T-helper 1 cell (primary cell): Measurements from ENCODE around the gene PRR35.
A peak's percentile ranks its signal among the peaks of the same experiment; 100 is the strongest.

Source experiments
- DNase-seq, 5 donors: peaks; one replicate each; pipeline ENCODE4 v3.0.0-alpha.2; 2012 to 2020

Gene PRR35

DNA sequence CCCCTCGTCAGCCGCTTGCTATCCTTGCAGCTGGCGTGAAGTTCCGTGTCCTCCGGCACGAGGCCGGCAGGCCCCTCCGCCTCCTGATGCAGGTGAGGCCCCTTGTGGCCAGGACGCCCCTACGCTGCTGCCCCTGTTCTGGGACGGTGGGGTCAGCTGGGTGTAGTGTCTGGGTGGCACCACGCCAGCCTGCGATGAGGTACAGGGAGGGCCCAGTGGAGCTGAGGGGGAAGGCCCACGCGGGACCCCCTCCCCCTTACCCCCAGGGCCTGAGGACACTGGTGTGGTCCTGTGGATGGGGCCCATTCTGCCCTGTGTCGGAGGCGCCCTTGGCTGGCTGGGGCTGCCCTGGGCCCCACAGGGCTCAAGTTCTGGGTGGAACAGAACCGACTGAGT lies 22.0 kb downstream of the PRR35 start:
- DNase-seq, result no peak

DNA sequence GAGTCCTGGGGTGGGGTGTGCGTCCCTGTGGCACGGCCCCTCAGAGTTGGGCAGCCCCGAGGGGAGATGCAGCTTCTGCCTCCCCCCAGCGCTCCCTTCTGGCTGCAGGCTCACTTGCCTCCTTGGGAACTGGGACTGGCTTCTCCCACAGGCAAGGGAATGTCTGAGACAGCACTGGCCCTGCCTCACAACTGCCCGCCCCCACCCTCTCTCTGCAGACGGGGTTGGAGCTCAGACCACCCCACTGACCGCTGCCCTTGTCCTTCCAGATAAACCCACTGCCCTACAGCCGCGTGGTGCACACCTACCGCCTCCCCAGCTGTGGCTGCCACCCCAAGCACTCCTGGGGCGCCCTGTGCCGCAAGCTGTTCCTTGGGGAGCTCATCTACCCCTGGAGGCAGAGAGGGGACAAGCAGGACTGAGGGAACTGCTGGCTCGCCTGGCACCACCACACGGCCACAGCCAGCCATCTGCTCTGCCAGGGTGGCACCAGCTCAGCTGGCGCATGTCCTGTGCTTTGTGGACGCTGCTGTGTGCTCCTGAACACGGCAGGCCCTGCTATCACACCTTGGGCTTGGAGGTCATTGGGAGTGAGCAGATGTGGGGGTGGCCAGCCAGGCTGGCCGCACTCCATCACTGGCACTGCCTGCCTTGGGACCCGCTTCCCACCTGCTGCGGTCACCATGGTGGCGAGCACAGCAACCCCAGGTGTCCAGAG lies 22.6 kb downstream of the PRR35 start:
- DNase-seq, result no peak

DNA sequence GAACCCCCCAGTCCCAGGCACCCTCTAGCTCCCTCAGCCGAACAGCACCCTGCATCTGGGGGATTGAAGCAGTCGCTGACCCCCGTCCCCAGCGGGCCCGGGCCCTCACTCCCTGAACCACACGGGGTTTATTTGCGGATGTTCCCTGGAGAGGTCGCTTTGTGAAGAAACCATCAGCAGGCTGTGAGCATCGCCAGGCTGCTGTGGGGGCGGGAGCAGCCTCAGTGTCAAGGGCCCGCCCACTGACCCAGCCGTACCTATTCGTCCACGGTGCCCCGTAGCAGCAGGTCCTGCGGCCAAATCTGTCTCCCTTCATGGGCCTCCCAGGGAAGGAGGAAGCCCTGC lies 23.2 kb downstream of the PRR35 start:
- no peak for DNase-seq

DNA sequence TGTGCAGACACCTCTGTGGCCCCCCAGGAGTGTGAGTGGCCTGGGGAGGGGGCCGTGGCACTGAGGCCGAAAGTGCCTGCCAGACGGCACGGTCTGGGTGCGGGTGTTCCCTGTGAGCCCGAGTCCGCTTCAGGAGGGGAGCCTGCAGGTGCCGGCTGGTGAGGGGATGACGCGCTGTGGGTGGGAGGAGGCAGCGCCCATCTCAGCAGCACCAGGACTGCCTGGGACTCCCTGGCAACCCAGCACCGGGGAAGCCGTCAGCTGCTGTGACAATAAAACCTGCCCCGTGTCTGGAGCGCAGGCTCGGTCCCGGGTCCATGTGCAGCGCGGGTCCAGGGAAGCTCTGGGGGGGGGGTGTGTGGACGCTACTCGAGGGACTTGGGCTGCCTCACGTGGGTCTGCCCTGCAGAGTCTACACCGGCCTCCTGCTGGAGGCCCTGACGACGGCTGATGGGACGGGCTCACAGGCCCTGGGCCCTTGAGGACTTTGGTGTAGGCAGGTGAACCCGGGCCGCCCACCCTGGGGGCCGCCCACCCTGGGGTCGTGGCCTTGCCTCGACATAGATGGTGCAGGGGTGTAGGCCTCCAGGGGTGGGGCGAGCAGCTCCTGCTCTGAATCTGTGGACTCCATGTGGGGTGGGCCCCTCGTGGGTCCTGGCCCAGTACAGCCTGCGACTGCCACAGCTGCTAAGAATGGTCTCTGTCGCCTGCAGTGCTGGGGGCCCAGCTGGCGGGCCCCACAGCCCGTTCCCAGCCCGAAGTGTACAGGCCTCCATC lies 23.8 kb downstream of the PRR35 start:
- no peak for DNase-seq

DNA sequence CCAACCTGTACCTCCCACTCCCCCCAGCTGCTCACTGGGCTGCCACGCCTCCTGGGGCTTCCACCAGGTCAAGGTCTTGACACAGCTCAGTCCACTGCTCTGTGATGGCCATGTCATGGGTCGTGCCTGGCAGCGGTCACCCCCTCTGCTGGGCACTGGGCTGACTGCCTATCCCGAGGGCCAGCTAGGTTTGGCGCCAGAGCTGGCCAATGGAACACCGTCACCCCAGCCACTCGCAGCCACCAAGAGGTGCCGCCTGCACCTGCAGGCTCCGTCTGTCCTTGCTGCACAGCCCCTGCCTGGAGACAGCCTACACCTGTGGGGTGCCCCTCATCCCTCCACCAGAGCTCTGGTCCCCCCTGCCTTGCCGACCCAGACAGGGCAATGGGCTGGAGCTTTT lies 25.2 kb downstream of the PRR35 start:
- no peak for DNase-seq

DNA sequence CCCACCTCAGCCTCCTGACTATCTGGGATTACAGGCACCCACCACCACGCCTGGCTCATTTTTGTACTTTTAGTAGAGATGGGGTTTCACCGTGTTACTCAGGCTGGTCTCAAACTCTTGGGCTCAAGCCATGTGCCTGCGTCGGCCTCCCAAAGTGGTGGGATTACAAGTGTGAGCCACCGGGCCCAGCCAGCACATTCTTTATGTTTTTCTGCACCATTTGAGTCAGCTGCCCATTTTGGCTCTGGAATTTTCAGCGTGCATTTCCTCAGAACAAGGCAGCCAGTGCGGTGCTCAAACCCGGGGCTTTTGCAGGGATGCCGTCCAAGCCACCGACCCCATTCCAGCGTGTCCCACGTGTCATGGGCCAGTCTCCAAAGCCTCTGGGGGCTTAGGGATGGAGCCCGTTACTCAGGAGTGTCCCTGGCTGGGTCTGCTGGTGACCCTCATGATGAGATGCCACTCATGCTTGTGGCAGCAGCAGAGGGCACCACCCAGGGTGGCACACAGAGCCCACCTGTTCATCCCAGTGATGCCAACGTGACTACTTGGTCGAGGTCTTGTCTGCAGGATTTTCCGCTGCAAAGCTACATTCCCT lies 26.0 kb downstream of the PRR35 start:
- DNase-seq, result no peak

DNA sequence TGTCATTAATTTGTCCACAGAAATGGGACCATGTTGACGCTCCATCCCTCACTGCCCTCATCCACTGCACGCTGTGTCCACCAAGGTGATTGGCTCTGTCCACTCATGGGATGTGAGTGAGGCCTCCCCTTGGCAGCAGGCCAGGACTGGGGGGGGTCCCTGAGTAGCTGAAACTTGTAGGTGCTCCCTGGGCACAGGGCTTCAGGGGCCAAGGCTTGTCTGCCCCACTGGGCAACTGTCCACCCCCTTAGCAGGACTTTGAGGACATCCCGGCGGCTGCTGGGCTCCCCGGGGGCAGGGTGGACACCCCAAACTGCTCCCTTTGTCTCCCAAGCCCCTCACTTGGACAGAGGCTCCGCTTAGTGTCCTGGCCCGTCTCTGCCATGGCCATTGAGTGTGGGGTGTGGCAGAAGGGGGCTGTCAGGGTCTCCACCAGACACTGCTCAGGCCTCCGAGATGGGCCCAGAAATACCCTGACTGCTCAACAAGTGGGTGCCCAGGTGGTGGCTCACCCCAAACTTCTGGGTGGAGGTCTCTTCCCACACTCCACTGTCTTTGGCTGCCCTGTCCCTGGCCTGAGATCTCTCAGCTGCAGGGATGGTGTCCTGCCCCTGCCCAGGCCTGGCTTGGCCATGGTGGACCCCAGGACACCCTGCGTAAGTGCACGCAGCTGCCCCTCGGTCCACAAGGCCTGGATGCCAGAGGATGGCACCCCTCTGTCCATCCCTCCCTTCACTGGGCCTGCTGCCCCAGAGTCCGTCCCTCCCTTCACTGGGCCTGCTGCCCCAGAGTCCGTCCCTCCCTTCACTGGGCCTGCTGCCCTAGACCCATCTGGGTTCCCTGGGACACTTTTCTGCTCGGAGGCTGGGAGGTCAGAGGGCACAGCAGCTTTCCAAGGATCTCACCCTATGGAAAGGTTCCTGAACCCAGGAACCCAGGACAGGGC lies 26.7 kb downstream of the PRR35 start:
- no peak for DNase-seq

DNA sequence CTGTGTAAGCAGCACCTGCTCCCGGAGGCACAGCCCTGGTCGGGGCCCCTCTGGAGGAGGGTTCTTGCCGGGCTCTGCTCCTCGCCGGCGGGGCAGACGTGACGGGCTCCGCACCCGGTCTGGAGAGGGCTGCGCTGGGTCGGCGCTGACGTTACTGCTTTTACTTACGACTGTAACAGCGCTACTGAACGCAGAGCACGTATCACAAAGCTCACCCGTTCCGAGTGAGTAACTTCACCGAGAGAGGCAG lies 28.4 kb downstream of the PRR35 start:
- DNase-seq, result peak; percentile 31 to 69 (median 60)

DNA sequence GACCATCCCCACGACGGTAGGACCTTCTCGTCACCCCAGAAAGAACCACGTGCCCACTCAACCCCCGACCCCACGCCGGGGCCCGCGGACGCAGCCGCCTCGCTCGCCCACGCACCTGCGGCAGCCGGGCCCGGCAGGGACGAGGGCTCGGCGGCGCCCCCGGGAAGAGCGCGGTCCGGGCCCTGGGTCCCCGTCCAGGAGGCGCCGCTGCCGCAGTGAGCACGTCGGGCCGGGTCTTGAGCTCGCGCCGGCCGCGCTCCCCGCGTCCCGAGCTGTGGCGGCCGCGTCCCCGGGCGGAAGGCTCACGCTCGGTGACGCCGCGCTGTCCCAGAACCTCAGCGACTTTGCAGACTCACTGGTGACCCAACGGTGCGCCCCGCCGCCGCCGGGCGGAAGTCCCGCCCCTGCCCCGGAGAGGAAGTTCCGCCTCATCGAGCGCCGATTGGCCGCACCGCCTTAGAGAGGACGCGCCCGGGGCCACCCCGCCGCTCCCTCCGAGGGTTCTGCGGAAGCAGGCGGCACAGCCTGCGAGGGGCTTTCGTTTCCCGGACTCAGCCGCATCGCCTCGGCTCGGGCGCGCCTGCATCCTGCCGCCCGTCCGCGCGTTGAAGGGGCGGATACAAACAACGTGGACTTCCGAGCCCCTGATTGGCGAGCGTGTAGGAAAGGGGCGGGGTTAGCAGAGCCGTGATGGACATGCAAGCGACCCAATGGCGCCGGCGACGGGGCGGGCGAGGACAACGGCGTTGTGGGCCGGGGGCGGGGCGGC lies 28.9 kb downstream of the PRR35 start:
- DNase-seq, result peak; percentile 97 to 98 (median 97)

DNA sequence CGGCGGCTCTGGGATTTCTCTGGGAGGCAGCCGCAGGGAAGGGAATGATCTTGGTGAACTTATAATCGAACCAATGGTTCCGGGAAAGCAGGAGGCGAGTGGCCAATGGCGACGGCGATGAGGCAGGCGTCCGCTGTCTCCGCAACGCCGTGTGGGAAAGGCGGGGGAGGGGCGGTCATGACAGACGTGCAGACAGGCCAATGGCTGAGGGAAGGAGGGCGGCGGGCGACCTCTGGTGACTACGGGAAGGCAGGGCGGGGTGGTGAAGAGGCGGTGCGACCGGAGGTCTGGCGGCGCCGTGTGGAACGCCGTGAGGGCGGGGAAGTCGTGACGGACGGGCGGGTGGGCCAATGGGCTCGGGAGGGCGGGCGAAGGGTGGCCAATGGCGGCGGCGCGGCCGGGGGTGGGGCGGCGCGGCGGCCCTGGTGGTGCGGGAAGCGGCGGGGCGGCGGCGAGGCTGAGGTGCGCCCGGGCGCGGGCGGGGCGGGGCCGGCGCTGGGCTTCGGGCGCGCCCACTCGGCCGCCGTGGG lies 29.5 kb downstream of the PRR35 start, which contains the start of gene RAB40C:
Gene RAB40C (plus strand): TSS at position 409 of the 530 bp plus-strand sequence. CDS start 226 bp downstream, outside the sequence.
- DNase-seq, result peak; percentile 98 to 99 (median 99)

DNA sequence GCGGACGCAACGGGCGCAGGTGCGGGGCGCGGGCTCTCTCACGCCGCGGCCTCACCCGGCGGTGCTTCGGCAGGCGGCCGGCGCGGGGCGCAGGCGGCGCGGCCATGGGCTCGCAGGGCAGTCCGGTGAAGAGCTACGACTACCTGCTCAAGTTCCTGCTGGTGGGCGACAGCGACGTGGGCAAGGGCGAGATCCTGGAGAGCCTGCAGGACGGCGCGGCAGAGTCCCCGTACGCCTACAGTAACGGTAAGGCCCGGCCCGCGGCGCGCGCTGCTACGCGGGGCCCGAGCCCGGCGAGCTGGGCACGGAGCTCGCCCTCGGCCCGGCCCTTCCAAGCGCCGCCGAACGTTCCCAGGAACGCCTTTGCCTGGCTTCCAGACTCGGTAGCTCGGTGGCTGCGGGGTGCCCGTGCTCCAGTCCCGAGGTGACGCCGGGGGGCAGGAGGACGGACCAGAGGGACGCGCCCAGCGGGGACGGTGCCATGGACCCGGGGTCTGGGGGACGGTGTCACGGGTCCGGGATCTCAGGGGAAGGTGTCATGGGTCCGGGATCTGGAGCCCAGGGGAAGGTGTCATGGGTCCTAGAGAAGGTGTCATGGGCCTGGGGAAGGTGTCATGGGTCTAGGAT lies 30.1 kb downstream of the PRR35 start:
- no peak for DNase-seq

DNA sequence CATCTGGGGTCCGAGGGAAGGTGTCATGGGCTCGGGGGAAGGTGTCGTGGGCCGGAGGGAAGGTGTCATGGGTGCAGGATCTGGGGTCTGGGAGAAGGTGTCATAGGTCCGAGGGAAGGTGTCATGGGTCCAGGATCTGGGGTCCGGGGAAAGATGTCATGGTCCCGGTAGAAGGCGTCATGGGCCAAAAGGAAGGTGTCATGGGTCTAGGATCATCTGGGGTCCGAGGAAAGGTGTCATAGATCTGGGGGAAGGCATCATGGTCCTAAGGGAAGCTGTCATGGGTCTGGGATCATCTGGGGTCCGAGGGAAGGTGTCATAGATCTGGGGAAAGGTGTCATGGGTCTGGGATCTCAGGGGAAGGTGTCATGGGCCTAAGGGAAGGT lies 30.6 kb downstream of the PRR35 start:
- no peak for DNase-seq

DNA sequence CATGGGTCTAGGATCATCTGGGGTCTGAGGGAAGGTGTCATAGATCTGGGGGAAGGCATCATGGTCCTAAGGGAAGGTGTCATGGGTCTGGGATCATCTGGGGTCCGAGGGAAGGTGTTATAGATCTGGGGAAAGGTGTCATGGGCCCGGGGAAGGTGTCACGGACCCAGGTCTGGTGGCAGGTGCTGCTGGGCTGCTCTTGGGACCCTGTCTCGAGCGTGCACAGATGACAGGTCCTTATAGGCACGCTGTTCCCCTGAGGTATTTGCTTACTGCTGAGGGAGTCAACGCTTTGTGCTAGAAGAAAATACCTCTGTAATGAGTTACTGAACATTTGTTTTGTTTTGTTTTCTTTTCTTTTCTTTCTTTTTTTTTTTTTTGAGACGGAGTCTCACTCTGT lies 31.0 kb downstream of the PRR35 start:
- no peak for DNase-seq

DNA sequence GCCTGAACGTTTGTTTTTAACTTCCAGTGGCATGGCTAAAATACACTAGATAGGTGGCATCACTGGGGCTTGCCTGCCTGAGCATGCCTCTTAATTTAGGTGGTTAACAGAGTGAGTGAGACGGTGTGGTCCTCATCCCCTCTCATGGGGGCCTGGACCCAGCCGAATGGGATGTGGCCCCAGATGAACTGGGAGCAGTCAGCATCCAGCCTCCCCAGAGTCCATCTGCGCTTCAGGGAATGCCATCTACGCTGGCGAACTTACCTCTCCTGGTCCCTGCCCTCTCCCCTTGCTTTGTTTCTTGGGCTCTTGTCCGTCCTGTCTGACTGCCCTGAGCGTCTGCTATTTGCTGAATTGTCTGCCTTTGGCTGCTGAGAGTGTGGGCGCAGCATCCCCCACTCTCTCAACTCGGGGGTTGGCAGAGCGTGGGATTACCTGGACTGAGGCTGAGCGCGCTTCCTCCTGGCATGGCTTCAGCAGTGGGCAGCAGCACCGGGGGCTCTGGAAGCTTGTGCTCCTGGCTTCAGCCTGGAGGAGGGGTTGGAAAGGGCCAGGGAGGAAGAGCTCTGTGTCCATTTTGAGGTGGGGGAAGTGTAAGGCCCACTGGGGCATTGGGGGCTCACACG lies 31.8 kb downstream of the PRR35 start:
- DNase-seq, result no peak

DNA sequence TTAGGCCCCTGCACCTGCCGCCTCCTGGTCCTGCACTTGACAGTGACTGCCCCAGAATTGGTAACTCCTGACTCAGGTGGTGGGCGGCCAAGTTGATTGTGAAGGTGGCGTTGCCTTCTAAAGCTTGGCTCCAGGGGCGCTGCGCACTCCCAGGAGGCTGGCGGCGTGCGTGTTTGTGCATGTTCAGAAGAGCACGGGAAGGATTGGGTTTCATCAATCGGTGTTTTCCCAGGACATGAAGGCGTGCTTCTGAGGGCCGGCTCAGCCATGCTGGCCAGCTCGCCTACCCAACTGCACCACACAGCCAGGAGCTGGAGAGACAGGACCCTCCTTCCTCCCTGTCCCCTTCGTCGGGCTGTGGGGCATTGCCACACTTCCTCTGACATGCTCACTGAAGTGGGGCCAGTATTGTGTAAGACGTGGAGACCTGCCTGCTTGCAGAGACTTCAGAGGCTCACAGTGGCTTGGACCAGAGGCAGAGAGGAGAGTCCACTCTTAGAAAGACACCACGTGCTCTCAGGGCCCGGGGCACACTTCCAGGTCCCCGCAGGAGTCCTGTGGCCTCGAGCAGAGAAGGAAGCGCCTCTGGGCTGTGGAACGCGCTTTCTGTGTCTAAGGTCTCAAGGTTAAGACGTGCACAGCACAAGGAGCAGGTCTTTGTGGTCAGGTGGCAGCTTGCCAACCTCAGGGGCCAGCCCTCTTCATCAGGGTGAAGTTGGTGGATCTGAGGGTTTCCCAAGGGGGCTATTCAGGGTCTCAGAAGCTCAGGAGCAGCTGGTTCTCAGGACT lies 32.5 kb downstream of the PRR35 start:
- DNase-seq, result no peak

DNA sequence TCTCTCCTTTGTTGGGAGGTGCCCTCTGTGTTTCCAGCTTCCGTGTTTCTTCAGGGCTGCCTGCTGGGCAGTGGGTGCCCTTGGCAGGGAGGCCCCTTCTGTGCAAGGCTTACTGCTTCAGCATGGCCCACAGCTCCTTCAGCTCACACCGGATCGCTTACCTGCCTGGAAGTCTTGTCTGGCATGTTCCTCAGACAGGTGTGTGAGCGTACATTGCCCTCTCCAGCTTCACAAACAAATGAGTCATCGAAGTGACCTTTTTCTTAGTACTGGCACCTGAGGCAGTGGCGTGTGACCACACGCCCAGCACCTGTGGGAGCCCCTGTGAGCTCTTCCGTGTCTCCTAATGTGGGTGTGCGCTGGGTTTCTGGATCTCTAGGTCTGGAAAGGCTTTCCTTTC lies 33.2 kb downstream of the PRR35 start:
- DNase-seq, result no peak

DNA sequence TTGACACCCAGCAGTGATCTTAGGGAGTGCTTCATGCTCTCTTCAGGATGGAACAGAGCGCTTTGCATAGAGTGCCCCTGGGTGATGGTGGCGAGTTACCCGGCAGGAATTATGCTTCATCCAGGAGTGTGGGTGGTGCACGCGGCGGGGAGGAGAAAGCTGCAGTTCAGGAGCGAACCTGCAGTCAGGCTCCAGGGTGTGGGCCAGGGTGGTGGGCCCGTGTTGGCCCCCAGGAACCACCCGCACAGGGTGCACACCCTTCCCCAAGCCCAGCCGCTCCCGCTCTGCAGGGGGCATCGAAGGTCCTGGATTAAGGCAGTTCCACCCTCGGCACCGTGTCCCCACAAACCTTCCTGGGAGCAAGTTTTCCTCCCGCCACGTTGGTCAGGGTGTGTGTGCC lies 33.6 kb downstream of the PRR35 start:
- DNase-seq, result no peak

DNA sequence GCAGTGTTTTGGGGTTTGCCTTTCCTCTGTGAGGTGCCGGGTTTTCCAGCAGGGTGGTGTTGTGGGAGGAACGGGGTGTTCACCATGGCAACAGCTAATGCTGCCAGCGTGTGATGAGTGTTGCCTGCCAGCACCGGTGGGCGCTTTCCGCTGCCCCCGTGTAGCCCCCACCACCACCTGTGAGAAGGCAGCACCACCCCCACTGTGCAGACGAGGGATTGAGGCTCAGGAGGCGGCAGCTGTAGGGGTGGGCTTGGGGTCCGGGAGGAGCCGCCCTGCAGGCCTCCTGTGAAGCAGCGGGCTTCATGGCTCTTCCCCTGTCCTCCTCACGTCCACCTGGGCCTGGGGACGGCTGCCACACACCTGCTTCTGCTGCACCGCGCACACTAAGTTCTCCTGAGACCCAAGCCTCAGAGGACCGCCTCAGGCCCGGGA lies 34.9 kb downstream of the PRR35 start:
- no peak for DNase-seq

DNA sequence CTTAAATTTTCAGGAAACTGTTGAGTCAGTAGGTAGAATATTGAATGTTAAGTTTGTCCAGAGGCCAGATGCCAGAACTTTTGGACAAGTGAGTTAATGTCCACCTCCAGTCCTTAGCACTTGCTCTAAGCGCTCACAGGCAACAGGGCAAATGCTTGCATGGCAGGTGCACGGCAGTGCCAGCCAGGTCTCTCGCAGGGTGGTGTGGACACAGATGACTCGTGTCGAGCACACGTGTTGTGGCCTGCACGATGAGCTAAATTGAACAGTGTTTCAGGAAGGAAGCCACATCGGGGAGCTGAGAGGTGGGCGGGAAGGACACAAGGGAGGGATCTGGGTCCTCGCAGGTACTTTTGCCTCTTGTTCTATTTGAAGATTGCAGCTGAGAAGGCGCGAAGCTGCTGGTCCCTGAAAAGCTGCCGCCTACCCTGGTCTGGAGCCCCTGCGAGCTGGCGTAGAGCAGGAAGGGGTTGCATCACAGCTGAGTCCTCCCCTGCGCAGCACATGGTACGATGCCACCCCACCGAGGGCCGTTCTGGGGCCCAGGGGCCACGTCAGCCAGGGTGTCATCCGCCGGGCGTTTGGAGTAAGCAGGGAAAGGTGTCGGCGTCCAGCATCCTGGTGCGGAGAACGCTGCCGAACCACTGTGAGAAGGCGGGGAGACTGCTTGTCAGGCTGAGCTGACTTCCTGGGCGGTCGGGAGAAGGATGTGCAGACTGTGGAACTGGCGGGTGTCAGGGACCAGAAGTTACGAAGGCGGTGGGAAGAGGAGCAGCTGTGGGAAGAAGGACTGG lies 35.9 kb downstream of the PRR35 start:
- DNase-seq, result no peak

DNA sequence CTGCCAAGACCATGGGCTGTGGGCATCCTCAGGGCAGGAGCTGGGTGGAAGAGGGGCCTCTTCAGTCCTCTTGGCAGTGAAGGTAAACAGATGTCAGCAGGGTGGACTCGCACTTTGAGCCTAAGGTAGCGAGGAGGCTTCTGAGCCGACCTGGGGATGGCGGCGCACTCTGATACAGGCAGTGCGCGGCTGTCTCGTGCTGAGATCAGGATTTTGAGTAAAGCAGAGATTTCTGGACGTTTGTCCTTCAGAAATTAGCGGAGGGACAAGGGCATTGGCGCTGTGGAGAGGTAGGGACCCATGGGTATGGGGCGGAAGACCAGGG lies 36.5 kb downstream of the PRR35 start:
- no peak for DNase-seq
